Activated CD4-positive, alpha-beta T cell treated with anti-CD3 and anti-CD28 coated beads, Interleukin-10, Interleukin-2, amounts not matched to agents 100 ng/mL and 50 ng/mL, durations not matched to agents 16 hours and 8 hours (primary cell): ENCODE measurements around the gene MAP3K21.

Experiments used
- DNase-seq: peaks from one replicate; pipeline ENCODE4 v3.0.0-alpha.2; 2020

MAP3K21 gene

DNA sequence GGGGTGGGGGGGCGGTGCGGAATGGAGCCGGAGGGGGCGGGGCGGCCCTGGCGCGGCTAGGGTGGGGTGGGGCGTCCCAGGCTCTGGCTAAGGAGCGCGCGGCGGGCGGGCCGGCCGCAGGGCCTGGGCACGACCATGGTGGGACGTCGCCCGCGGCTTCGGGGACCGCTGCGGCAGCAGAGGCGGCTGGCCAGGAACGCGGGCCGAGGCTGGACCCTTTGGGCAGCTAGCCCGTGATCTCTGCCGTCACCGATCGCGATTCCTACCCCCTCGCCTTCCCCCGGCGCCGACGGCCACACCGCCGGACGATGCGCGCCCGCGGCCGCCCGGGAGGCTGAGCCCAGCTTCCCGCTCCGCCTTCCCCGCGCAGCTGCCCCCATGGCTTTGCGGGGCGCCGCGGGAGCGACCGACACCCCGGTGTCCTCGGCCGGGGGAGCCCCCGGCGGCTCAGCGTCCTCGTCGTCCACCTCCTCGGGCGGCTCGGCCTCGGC, at the start of gene MAP3K21:
TSS of gene MAP3K21 (plus strand) at position 74 of the 491 bp plus-strand sequence. CDS start at position 379, 305 bp downstream.
- DNase-seq, result no peak

DNA sequence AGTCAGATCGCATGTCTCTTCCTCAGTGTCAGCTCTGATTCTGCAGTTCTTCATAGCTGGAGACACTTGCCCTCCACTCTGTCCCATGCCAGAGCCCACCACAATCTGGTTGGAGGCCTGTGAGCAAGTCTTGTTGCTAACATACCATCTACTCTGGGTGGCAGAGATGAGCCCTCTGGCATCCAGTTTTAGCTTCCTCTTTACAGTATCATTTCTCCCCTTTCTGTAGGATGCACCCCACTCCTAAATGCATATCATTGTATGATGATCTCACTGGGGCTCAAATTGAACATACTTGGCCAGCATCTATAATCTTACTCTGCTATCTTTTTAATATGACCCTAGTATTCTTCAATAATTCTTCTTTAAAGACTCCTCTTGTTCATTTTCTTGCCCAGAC, 48.9 kb upstream of the MAP3K21 start:
- DNase-seq, result no peak

DNA sequence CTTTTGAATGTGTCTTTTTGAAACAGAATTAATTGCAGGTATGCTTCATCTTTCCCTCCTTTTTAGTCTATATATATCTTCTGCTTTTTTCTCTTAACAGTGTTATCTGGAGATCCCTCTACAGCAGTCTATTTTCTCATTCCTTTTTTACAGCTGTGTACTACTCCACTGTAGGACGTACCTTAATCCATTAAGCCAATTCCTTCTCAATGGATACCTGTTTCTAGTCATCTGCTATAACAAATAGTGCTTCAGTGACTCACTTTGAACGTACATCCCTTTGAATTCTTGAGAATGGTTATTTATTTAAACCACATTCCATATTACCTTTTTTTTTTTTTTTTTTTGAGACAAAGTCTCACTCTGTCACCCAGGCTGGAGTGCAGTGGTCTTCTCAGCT, 47.6 kb upstream of the MAP3K21 start:
- no peak for DNase-seq

DNA sequence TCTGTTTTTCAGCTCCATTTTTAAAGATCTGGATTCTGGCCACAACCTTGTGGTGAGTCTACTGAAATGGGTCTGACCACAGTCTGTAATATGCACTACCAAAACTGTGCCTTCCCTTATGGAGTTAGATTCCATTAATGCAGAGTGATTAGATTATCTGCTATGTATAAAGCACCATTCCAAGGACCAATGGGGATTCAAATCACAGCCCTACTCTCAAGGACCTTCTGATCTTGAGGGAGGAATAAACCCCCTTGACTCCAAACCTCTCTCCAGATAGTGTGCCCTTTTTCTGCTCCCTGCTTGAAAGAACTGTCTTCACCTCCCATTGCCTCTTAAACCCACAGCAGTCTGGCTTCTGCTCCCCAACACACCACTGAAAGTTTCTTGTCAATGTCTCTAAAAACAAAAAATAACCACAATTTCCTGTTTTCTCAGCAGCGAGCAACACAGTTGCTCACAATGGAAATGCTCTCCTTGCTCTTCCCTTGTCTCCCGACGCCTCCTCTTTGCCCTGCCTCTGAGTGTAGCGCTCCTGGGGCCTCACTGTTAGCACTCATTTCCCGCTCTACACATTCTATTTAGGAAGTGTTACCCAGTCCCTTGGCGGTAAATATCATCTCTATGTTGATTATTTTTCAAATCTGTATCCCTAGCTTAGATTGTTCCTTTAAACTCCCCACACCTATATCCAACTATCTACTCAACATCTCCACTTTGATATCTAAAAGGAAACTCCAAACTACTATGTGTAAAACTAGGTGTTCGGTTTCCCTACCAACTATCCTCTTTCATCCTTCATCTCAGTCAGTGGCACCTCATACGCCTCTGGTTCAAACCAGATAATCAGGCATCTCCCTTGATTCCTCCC, 45.6 kb upstream of the MAP3K21 start:
- peak; percentile 71 for DNase-seq

DNA sequence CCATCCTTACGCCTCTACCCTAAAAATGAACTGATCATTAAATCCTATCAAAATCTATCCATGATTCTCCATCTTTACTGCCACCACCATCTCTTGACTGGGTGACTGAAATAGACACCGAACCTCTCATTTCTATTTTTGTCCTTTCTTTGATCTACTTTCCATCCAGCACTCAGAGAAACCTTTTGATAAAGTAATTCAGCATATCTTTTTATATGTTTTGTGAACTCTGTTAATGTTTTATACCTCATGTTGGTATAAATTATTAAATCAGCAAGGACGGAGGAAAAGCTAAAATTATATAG, 45.0 kb upstream of the MAP3K21 start:
- DNase-seq, result no peak

DNA sequence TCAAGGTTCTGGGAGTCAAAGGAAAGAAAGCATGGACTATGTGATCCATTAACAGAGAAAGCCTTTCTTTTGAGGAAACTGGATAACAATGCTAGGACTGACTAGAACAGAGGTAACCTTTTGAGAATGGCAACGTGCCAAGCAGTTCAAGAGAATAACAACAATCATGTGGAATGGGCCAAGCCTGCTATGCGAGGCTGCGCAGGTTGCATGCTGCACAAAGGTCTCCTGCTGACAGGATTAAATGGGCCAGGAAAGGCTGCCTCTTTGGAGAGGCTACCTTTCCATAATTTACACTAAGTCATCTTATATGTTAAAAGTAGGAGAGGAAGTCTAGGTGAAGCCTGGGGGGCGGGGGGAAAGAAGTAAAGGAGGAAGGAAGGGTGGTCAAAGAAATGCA, 37.8 kb upstream of the MAP3K21 start:
- no peak for DNase-seq

DNA sequence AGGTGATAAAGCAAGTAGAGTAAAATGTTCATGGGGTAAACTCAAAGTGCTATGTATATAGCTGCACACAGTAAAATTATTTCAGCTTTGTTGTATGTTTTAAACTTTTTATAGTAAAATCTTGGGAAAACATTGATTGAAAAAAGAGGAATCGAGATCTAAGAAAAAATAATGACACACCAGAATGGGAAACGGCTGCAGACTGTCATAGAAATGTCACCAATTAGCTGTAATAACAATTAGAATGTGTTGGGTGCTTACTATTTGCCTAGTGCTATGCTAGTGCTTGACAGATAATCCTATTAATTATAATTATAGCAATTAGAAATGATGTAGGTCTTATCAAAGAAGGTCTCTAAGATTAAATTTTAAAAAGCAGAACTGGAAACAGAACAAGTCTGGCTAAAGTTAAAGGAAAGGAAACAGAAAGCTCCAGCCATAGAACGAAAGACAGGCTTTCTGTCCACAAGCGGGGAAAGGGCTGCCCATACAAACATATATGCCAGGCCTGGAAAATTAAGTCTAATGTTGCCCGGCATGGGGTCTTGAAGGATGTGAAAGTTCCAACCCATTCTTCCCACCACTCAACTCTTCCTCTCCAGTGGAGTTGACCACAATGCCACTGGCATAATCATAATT, 37.0 kb upstream of the MAP3K21 start:
- no peak for DNase-seq

DNA sequence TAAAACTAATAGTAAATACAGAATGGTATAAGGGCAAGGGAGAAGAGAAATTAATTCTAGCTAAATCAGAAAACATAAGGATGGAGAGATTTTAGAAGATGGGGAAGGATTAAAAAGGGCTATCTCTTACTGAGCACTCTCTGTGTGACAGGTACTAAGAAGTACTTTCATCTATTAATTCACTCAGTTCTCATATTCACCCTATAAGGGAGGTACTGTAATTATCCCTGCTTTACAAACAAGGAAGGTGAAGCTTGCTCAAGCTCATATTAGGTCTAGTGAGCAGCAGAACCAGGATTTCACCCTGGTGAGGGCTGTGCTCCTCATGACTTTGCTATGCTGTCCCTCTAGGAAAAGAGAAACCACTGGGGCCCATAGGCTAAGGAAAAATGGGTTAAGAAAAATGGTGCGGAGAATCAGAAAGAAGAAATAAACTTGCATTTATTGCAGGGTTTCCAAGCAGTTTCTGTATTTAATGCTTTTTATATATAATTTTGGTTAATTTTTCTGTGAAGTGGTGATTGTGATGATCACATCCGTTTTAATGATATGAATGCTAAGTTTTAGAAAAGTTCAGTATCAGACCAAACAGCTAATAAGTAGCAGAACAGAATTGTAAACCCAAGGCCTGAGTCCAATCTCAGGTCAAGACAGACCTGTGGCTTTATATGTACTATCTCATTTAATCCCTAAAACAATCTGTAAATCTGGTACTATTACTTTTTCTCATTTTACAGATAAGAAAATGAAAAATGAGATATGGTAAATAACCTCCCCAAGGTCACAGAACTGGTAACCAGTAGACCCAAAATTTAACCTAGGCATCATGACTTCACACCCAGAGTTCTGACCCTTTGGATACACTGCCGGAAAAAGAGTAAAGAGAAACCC, 33.7 kb upstream of the MAP3K21 start:
- DNase-seq, result no peak

DNA sequence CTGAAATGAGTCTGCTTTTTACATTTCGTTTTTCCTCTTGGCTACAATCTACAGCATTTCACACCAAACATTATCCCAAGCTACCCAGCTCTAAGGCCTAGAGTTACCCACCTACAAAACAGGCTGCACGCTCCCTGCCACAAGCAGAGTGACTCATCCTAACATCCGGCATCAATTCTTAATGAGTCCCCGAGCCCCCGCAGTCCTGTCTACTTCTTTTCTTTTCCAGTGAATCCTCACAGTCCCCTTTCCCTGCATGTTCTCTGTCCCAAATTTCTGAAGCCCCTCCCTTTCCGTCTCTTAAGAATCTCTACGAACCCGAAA, 32.6 kb upstream of the MAP3K21 start:
- DNase-seq, result peak; percentile 73

DNA sequence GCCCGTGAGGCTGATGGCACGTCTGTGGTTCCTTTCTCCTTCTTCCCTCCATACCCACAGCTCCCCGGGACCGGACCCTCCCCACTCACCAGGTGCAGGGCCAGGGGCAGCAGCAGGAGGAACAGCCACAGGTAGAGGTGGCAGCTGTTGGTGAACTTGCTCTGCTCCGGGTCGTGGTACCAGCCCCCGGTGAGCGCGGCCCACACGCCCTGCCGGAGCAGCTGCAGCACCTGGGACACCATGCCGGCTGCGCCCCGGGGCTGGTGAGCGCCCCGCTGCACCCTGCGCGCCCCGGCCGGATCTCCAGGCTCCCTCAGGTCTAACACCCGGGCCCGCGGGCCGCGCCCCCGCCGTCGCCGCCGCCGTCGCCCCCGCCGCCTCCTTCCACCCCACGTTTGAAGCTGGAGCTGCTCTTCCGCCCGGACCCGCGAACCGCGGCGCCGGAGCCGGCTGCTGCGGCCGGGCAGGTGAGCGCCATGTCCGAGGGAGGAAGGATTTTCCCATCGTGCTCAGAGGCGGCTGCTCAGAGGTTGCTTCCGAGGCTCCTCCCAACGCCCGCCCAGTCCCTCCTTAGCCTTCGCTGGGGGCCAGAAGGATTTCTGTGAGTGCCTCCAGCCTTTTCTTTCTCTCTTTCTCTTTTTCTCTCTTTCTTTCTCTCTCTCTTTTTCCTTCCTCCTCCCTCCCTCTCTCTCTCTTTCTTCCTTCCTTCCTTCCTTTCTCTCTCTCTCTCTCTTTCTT, 32.1 kb upstream of the MAP3K21 start, which contains the start of gene PCNX2:
TSS of gene PCNX2 (minus strand) at position 489 of the 738 bp plus-strand sequence. CDS start at position 242, 247 bp downstream.
- DNase-seq, result peak; percentile 83

DNA sequence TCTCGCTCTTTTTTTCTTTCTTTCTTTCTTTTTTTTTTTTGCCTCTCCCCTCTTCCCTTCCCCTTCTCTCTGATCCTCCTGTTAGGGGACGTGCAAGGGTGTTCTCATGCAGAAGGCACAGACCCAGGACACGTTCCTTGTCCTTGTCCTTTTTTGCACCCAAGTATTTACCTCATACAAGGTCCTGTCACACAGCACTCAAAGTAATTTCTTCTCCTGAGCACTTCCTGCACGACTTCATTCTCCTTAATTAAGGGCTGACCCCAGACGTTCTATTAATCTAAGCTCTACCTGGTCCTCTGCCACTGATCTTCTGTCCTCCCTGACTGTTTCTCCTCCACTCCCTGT, 31.6 kb upstream of the MAP3K21 start:
- no peak for DNase-seq

DNA sequence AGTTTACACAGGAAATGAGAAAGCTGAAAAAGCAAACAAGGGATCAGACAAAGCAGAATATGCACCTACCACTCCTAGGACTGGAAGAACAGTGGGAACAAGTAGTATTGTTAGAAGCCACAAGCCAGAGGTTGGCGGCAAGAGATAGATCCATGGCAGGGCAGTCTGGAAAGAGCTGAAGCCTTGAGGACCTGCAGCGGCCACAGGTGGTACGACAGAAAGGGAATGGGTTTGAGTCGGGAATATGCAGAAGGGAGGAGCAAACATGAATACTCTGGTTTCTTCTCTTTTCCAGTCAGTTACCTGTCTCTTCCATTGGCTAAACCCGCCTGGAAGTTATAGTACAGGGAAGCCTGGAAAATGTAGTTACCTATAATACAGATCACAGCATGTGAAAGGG, 28.1 kb upstream of the MAP3K21 start:
- no peak for DNase-seq

DNA sequence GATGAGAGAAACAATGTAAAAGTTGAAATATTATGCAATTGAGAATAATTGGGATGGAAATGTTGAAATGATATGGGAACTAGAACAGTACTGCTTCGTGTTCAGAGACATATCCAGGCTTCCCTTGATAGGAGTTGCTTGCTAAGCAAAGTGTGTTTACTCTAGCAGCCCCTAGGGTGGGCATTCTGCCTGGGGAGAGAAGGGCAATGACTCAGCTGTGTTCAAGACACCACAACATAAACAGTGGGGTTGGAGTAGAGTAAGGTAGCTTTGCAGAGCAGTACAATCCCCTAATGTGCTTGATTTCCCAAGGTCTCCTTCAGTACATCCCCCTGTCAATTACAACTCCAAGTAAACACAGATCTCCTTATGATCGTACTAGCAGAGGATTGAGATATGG, 27.2 kb upstream of the MAP3K21 start:
- no peak for DNase-seq

DNA sequence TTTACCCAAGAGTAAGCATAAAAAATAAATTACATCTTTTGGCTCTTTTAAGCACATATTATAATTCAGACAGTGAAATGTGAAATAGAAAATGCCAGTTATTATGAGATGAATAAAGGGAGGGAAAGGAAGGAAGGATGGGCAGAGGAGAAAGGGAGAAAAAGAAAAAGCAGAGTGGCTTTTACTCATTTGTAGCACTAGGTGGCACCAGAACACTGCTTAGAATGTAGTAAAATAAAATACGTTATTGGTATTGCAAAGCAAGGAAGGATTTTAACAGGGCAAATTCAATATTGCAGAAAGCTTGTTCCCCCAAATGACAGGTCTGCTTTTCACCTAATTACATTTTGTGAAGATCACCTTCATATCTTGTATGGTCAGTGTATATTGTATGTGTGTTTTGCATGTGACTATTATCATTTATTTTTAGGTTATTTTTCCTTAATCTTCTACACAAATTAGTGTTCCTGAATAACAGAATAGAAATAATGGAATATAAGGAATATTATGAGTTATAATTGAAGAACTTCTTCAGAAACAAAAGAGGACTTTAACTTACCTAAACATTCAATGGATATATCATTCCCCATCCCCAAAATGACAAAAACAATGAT, 22.9 kb upstream of the MAP3K21 start:
- DNase-seq, result peak; percentile 43

DNA sequence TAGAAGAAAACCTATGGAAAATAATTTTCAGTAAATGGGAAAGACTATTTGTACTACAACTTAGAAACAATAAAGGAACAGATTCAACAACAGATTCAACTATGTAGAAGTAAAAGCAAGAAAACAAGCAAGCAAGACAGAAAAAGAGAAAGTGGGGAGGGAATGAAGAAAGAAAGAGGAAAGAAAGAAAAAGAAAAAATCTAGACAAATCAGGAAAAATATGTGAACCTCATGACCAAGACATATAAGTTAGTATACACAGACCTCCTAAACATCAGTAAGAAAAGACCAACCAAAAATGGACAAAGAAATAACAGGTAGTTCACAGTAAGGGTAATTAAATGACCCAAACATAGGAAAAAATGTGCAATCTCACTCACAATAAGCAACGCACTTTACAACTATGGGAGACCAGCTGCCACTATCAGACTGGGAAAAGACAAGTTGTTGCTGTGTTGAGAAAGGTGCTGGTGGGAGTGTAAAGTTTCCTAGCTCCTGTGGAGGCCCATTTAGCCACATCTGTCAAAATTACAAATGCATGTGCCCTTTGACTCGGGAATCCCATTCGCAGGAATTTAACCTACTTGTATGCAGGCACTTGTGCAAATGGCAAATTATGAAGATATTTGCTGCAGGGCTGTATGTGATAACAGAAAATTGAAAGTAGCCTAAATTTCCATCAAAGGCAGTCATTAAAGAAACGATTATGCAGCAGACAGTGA, 13.9 kb upstream of the MAP3K21 start:
- no peak for DNase-seq

DNA sequence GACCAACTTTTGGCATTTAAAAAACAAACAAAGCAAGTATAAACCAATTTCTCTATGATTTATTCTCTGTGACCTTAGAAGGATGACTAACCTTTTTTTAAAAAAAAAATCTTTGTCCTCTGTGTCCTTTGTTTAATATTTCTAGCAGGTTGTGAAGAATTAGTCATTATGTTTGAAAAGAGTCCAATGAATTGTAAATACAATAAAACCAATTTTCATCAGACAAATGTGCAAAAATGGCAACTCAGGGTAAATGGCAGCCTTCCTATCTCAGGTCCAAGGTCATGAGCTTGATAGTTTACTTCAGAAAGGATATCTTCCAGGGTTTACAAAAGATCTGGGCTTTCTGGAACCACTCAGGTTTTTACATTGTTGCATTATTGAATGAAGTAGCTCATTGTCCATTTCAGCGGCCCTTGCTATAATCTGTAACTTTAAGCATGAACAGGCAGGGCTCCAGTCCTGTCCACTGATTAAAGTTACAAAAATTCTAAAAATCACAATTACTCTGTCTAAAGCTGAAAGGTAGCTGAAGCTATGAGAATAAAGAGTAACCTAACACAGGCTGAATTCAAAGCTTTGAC, 11.7 kb upstream of the MAP3K21 start:
- no peak for DNase-seq

DNA sequence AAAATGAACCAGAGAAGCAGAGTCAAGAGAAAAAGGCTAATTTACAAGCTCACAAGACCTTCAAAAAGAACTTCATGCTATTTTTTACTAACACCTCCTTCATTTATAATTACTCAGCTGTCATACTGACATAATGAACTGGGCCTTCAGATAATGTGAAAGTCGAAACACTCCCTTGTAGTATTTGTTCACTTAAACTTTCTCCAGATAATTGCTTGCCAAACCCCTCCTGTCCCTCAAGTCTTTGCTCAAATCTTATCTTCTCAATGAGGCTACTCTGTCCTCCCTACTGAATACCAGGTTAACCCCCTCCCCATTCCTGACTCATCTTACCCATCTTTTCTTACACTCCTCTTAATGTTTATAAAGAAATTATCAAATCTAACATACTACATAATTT, 11.1 kb upstream of the MAP3K21 start:
- DNase-seq, result no peak

DNA sequence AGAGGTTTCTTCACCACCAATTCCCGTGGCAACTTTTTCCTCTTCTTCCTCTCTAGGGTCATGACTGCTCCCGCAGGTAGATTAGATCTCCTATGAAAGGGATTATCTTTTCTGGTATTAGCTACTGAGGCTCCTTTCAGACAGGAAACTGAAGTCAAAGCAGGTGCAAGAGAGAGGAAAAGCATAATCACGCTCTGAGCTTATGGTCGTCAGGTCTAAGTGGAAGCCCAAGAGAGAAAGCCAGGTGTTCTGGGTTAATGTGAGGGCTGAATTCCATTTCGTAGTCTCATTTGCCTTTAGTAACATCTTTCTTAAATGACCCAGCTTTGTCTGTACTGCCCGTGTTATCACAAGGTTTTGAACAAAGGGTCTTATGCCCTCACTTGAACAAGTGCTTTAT, 8.3 kb upstream of the MAP3K21 start:
- no peak for DNase-seq

DNA sequence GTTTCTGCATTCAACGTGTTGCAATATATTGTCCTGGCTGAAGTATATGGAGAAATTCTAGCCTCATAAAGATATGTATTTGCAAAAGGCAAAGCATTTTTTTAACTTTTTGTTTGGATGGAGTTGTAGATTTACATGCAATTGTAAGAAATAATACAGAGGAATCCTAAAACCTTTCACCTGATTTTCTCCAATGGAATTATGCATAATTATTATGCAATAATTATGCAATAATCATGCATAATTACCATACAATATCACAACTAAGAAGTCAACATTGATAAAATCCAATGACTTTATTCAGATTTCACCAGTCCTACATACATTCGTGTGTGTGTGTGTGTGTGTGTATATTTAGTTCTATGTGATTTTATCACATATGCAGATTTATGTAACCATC, 7.5 kb upstream of the MAP3K21 start:
- no peak for DNase-seq

DNA sequence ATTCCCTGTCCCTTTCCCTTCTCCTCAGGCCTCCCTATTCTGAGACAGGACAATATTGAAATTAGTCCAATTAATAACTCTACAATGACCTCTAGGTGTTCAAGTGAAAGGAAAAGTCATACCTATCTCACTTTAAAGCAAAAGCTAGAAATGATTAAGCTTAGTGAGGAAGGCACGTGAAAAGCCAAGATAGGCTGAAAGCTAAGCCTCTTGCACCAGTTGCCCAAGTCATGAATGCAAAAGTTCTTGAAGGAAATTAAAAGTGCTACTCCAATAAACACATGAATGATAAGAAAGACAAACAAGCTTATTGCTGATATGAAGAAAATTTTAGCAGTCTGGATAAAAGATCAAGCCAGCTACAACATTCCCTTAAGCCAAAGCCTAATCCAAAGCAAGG, 3.8 kb upstream of the MAP3K21 start:
- no peak for DNase-seq

DNA sequence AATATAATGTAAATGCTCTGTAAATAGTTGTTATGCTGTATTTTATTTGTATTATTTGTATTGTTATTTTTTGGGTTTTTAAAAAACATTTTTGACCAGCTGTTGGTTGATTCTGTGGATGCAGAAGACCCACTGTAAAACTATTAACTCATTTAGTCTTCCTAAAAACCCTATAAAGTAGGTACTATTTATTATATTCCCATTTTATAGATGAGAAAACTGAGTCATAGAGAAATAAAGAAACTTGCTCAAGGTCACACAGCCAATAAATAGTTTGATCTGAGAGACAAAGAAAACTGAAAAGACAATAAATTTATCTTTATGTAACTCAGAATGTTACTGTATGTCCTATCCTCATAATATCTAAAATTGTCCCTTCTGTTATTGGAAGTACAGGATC, 1.2 kb upstream of the MAP3K21 start:
- no peak for DNase-seq
